Kasumi-1 (cell line): Measurements from ENCODE around the gene ZSWIM4.
A peak's percentile ranks its signal among the peaks of the same experiment; 100 is the strongest.

ENCODE experiments used
- DNase-seq, 2 experiments: peaks; one replicate each; lab custom pipeline; 2025; lab: John Stamatoyannopoulos, UW

The ZSWIM4 gene

GRCh38 chr19:13835791-13836723 is 40.8 kb downstream of the ZSWIM4 start:
- peak; percentile 94 to 95 for DNase-seq

- peak in 1 of 2 experiments; percentile 53 for DNase-seq
These were observed 43.3 kb downstream of the ZSWIM4 start for GRCh38 chr19:13838435-13839129.

- DNase-seq: peak; percentile 84 to 85
These were observed 44.1 kb downstream of the ZSWIM4 start for GRCh38 chr19:13839130-13839937.

DNA sequence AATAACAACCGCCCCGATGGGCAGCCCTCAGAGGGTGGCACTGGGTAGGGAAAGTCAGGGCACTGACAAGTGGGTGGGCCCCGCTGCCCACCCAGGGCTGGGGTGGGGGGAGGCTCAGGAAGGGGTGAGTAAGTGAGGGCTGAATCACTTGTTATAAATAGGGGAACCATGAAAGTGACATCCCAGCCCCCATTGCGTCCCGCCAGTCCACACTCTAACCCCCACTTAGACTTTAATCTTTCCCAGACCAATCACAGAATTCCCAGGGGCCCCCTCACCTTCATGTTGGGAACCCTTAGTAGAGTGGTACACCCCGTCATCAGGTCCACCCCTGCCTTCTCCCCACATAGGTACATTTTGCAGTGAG is 44.7 kb downstream of the ZSWIM4 start:
- peak; percentile 58 to 61 for DNase-seq

- no peak for DNase-seq
These were observed 45.3 kb downstream of the ZSWIM4 start for GRCh38 chr19:13840305-13841085.

- DNase-seq: no peak
These were observed 46.1 kb downstream of the ZSWIM4 start for GRCh38 chr19:13841086-13841961.

DNA sequence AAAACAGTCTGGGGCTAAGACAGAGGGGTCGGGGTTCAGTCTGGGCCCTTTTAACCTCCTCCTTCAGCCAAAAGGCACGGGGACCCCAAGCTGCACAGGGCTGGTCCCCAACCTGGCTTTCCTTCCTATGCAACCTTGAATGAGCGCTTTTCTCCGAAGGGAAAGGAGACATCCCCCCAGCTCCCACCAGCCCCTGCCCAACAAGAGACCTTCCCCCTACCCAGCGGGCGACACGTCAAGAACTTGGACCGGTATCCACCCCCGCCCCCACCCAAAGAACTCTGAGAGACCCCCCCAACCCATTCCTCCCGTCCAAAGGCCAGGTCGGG is 46.7 kb downstream of the ZSWIM4 start:
- no peak for DNase-seq

DNA sequence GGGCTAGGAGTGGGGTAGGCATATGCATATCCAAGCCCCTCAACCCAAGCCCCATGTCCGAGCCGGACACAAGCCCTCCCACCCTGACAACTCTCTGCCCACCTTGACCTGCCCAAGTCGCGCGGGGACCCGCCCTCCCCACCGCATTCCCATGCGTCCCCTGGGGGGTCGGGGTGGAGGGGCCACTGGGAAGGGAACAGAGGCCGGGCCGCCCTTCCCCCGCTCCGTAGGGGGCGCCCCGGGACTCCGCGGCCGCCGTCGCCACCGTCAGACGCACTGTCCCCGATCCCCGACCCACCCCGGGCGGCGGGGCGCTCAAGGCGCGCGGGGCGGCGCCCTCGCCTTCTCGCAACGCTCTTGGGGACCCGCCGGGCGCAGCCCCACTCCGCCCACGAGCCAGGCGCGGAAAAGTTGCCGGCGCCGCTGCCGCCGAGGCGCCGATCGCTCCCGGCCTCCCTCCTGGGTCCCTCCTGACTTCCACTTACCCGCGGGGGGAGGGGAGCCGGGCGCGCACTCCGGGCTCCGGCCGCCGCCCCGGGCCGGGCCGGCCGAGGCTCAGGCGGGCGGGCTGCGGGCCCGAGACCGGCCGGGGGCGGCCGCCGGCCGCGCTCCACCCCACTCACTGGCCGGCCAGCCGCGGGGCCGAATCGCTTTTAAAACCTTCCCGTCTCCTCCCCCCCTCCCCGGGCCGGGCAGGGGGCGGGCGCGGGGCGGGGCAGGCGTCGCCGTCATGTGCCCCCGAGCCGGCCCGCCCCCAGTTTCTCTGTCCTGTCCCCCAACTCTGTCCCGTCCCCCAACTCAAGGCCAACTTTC is 47.3 kb downstream of the ZSWIM4 start:
- DNase-seq: peak; percentile 37 to 57

- no peak for DNase-seq
These were observed 48.1 kb downstream of the ZSWIM4 start for GRCh38 chr19:13843104-13843921.

GRCh38 chr19:13844130-13844631 is 48.9 kb downstream of the ZSWIM4 start:
- no peak for DNase-seq

GRCh38 chr19:13846557-13847406 is 51.5 kb downstream of the ZSWIM4 start:
- DNase-seq: peak; percentile 77 to 83

- peak; percentile 72 to 83 for DNase-seq
These were observed 52.4 kb downstream of the ZSWIM4 start for GRCh38 chr19:13847407-13848339.

DNA sequence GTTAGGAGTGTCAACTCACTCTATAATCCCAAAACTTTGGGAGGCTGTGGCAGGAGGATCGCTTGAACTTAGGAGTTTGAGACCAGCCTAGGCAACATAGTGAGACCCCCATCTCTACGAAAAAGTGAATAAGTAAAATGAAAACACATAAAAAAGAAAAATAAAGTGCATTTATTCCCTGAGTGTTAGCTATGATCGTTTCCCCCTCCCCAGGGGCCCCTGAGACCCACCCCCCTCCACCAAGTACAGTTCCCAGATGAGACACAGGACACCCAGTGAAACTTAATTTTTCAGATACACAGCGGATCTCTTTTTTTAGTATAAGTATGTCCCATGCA is 53.1 kb downstream of the ZSWIM4 start:
- DNase-seq: no peak

- DNase-seq: no peak
These were observed 53.8 kb downstream of the ZSWIM4 start for GRCh38 chr19:13848798-13849676.

DNA sequence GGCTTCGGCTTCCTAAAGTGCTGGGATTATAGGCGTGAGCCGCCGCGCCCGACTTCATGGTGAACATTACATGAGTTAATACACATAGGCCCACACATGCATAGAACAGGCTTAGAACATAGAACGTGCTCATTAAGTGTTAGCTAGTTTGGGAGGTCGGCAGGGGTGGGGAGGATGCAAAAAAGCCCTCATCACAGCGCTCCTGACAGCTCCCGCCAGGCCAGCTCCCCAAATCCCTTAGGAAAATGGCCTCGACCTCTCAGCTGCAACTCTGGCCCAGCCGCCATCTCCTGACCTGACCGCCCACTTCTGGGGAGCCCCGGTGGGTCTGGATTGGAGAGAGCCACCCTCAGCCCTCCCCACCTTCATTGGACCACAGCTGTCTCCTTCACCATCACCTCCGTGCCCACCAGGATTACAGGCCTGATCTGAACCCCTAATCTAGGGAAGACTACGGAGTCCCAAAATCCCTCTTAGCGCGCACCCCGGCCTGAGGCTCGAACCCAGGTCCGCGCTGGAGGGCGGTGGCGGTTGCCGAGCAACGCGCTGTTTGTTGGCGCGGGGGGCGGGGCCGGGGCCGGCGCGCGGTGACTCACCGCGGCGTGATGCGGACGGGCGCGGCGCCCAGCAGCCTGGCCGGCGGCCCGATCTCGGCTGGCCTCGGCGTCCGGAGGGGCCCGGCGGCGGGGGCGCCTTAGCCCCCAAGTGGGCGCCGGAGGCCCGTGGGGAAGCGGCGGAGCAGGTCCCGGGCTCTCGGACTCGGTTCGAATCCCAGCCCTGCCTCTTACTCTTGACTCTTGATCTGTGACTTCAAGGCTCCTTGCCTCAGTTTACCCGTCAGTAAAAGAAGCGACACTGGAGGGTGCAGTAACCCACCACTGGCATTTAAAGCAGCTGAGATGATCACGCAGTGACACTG is 55.0 kb downstream of the ZSWIM4 start:
- DNase-seq: no peak
